D341Med (cell line): ENCODE results near the gene ZBTB9.

Source experiments
- DNase-seq: peaks from one replicate; pipeline ENCODE4 v3.0.0; 2012; ENCODE audit warnings: low spot score

Gene ZBTB9

GRCh38 chr6:33454009-33454946 lies at the start of gene ZBTB9:
Gene ZBTB9 (plus strand): TSS chr6:33454576. CDS start chr6:33455101, 525 bp downstream.
- DNase-seq, result peak; percentile 99

GRCh38 chr6:33404884-33405283 lies 49.5 kb upstream of the ZBTB9 start:
- DNase-seq, result no peak

GRCh38 chr6:33405386-33405940 lies 48.9 kb upstream of the ZBTB9 start:
- DNase-seq, result no peak

- no peak for DNase-seq
Measured at GRCh38 chr6:33406126-33406525, 48.2 kb upstream of the ZBTB9 start.

- no peak for DNase-seq
Measured at GRCh38 chr6:33407132-33407718, 47.2 kb upstream of the ZBTB9 start.

GRCh38 chr6:33410050-33410710 lies 44.2 kb upstream of the ZBTB9 start:
- peak; percentile 98 for DNase-seq

- DNase-seq, result peak; percentile 86
Measured at GRCh38 chr6:33410711-33411631, 43.4 kb upstream of the ZBTB9 start, which contains the start of gene PHF1. Gene PHF1 (plus strand): TSS chr6:33411014. CDS start chr6:33412264, 1,250 bp downstream.

- DNase-seq, result no peak
Measured at GRCh38 chr6:33411632-33412005, 42.8 kb upstream of the ZBTB9 start.

GRCh38 chr6:33412140-33413009 lies 42.0 kb upstream of the ZBTB9 start:
- no peak for DNase-seq

- no peak for DNase-seq
Measured at GRCh38 chr6:33413241-33414120, 40.9 kb upstream of the ZBTB9 start.

GRCh38 chr6:33414592-33415271 lies 39.6 kb upstream of the ZBTB9 start:
- no peak for DNase-seq

- DNase-seq, result no peak
Measured at GRCh38 chr6:33415831-33416230, 38.5 kb upstream of the ZBTB9 start.

GRCh38 chr6:33416386-33417127 lies 37.8 kb upstream of the ZBTB9 start:
- DNase-seq, result no peak

GRCh38 chr6:33417128-33417902 lies 37.1 kb upstream of the ZBTB9 start:
- DNase-seq, result no peak

- DNase-seq, result peak; percentile 94
Measured at GRCh38 chr6:33417903-33418689, 36.3 kb upstream of the ZBTB9 start, which contains the start of gene CUTA. Gene CUTA (minus strand): TSS chr6:33418107. CDS start chr6:33418000, 107 bp downstream.

- no peak for DNase-seq
Measured at GRCh38 chr6:33418690-33419291, 35.6 kb upstream of the ZBTB9 start.
